Endothelial cell of umbilical vein (primary cell): ENCODE results near the gene CEACAM1. TPM values are rescaled to one million over a fixed set of nuclear protein-coding genes. Genes with fewer than 3 reads are reported as not detected.

Experiments used
- BruUV-seq: library from RNA; stranded (reverse); fragments of 400-500 nt; replicated peaks from 2 replicates; lab custom pipeline; 2021; lab: Mats Ljungman, UMichigan
- CTCF ChIA-PET: fragments of 300-600, 350-600 bp; sonication (Branson Sonifier 250); formaldehyde crosslinking; loops from one replicate; lab custom pipeline; 2021; ENCODE audit warnings: antibody characterized with exemption, inconsistent platforms; lab: Charles Lee
- POLR2A ChIA-PET: fragments of 300-600, 350-600 bp; sonication (Branson Sonifier 250); formaldehyde crosslinking; loops from one replicate; lab custom pipeline; 2021; ENCODE audit warnings: antibody characterized with exemption, inconsistent platforms; lab: Charles Lee
- DNase-seq: peaks from one replicate; pipeline ENCODE4 v3.0.0-alpha.2; 2011; ENCODE audit warnings: low read depth, low spot score
- FAIRE-seq: peaks from 2 replicates; lab custom pipeline; 2011; peaks lifted over from hg19 to GRCh38; lab: Jason Lieb, UNC
- H2AFZ ChIP-seq: 2 replicates; pipeline ENCODE4 v1.6.0; 2012; ENCODE audit warnings: low read depth, low read length, control low read depth, inconsistent platforms
- H3K27ac ChIP-seq: 2 replicates; pipeline ENCODE4 v1.5.1; 2011; ENCODE audit warnings: low read depth, mild to moderate bottlenecking, control low read depth, low read length, moderate library complexity; ENCODE audit not compliant: insufficient read depth
- H3K27me3 ChIP-seq, 2 experiments: 2 replicates each; pipeline versions ENCODE4 v1.6.0 to v1.6.1; 2011; ENCODE audit warnings: low read length in 2 of 2, mixed read lengths in 1 of 2; ENCODE audit not compliant: control insufficient read depth in 2 of 2, insufficient read depth in 2 of 2
- H3K36me3 ChIP-seq, 2 experiments: 2 replicates in 1 of 2; 3 replicates in 1 of 2; pipeline ENCODE4 v1.5.1; 2011; ENCODE audit warnings: low read length in 2 of 2, mild to moderate bottlenecking in 1 of 2, moderate library complexity in 1 of 2; ENCODE audit not compliant: control insufficient read depth in 2 of 2, insufficient read depth in 2 of 2; ENCODE audit errors: extremely low read depth in 1 of 2
- H3K4me1 ChIP-seq: 3 replicates; pipeline ENCODE4 v1.5.1; 2011; ENCODE audit warnings: mild to moderate bottlenecking, low read length; ENCODE audit not compliant: control insufficient read depth, insufficient read depth; ENCODE audit errors: extremely low read depth
- H3K4me2 ChIP-seq: 2 replicates; pipeline ENCODE4 v1.6.1; 2011; ENCODE audit warnings: low read length, control low read depth, mixed read lengths; ENCODE audit not compliant: insufficient read depth
- H3K4me3 ChIP-seq, 3 experiments: fragments of 200-600 bp in 1 of 3; sonication (generic), shearing (Covaris generic) in 1 of 3; replicated peaks in 1 of 3; 2 replicates each; pipeline ENCODE4 v1.5.1; 2011 to 2016; ENCODE audit warnings: control low read depth in 3 of 3, low read length in 3 of 3, mild to moderate bottlenecking in 2 of 3, inconsistent platforms in 1 of 3, low read depth in 1 of 3, moderate library complexity in 1 of 3; ENCODE audit not compliant: insufficient read depth in 1 of 3
- H3K79me2 ChIP-seq: 2 replicates; pipeline ENCODE4 v1.6.0; 2012; ENCODE audit warnings: low read length, inconsistent platforms; ENCODE audit not compliant: control insufficient read depth, insufficient read depth
- H3K9ac ChIP-seq: replicated peaks from 2 replicates; pipeline ENCODE3; 2011; ENCODE audit warnings: low read length, control low read depth; ENCODE audit not compliant: insufficient read depth; ENCODE audit errors: extremely low read depth
- H3K9me1 ChIP-seq: replicated peaks from 3 replicates; pipeline ENCODE4 v1.6.0; 2011; ENCODE audit warnings: mild to moderate bottlenecking, low read length; ENCODE audit not compliant: control insufficient read depth, insufficient read depth; ENCODE audit errors: extremely low read depth
- H3K9me3 ChIP-seq: replicated peaks from 2 replicates; pipeline ENCODE4 v1.5.1; 2012; ENCODE audit warnings: low read length, inconsistent platforms; ENCODE audit not compliant: control insufficient read depth, insufficient read depth
- H4K20me1 ChIP-seq: replicated peaks from 2 replicates; pipeline ENCODE3; 2011; ENCODE audit warnings: mild to moderate bottlenecking, low read length; ENCODE audit not compliant: control insufficient read depth, insufficient read depth; ENCODE audit errors: extremely low read depth
- CTCF ChIP-seq, 2 donors: IDR thresholded peaks; 1 replicate in 1 of 2; 2 replicates in 1 of 2; pipeline ENCODE4 v1.5.1; 2011; ENCODE audit warnings: low read length in 2 of 2, mild to moderate bottlenecking in 2 of 2, moderate library complexity in 2 of 2, control low read depth in 1 of 2, inconsistent platforms in 1 of 2, low read depth in 1 of 2; ENCODE audit not compliant: insufficient read depth in 1 of 2; ENCODE audit errors: extremely low read depth in 1 of 2
- EZH2 ChIP-seq: IDR thresholded peaks from 2 replicates; pipeline ENCODE4 v1.6.1; 2012; ENCODE audit warnings: borderline replicate concordance, low read depth, mild to moderate bottlenecking, moderate library complexity, low read length, inconsistent platforms; ENCODE audit not compliant: severe bottlenecking
- FOS ChIP-seq: IDR thresholded peaks from 2 replicates; pipeline ENCODE4 v1.6.1; 2011; ENCODE audit warnings: mild to moderate bottlenecking, low read length, moderate library complexity, borderline replicate concordance; ENCODE audit not compliant: insufficient read depth
- GATA2 ChIP-seq: IDR thresholded peaks from 2 replicates; pipeline ENCODE4 v1.7.0; 2011; ENCODE audit warnings: low read depth, mild to moderate bottlenecking, moderate library complexity, mixed read lengths, low read length; ENCODE audit not compliant: insufficient read length, insufficient read depth
- JUN ChIP-seq: IDR thresholded peaks from 2 replicates; pipeline ENCODE4 v1.6.1; 2011; ENCODE audit warnings: borderline replicate concordance, low read depth; ENCODE audit not compliant: insufficient read length, insufficient read depth
- MYC ChIP-seq: IDR thresholded peaks from one replicate; pipeline ENCODE4 v1.6.1; 2011; ENCODE audit warnings: mild to moderate bottlenecking, low read depth, low read length
- POLR2A ChIP-seq: IDR thresholded peaks from 2 replicates; pipeline ENCODE4 v1.6.1; 2012; ENCODE audit warnings: low read depth, mild to moderate bottlenecking, control low read depth, low read length
- POLR2AphosphoS5 ChIP-seq: IDR thresholded peaks from 2 replicates; pipeline ENCODE4 v1.6.1; 2012; ENCODE audit warnings: low read depth, mild to moderate bottlenecking, control low read depth, low read length, moderate library complexity; ENCODE audit not compliant: insufficient read depth
- dilution Hi-C: fragments of 300-500 bp; cut with MboI; formaldehyde crosslinking; loops from one replicate; pipeline ENCODE4 v1.15.0; 2019; ENCODE audit warnings: low sequenced_read_pairs; ENCODE audit not compliant: extremely low pct_ligation_motif_present
- intact Hi-C: fragments of 100-400 bp; cut with micrococcal nuclease; formaldehyde crosslinking; loops from one replicate; pipeline ENCODE4 v1.10.0; 2022
- polyA plus RNA-seq, 4 experiments: library from polyadenylated mRNA; depleted of rRNA in 3 of 4; stranded (reverse) in 3 of 4; unstranded in 1 of 4; fragments of >200 nt; gene quantifications; 2 replicates each; pipeline versions ENCODE4 v1.2.1 to v1.2.3, GENCODE V29; 2011 to 2012; ENCODE audit warnings: missing spikeins in 1 of 4
- small RNA-seq: library from RNA; depleted of rRNA; stranded (forward); fragments of <200 nt; gene quantifications from one replicate; pipeline ENCODE3, GENCODE V24; 2012; ENCODE audit warnings: low replicate concordance, low read depth; ENCODE audit not compliant: insufficient read depth, insufficient read length
- total RNA-seq: library from RNA; stranded (reverse); gene quantifications from 2 replicates; pipeline ENCODE4 v1.2.3, GENCODE V29; 2021
- TF ChIP-seq, protein P1 (sequence below): IDR thresholded peaks from 2 replicates; pipeline ENCODE4 v1.6.1; 2011; ENCODE audit not compliant: insufficient read depth, insufficient read length

The CEACAM1 gene
- total and polyA plus RNA-seq, 2 donors (not counting 3 experiments of a cell fraction or from before 2014, with no cell fraction given): 3.5 to 3.6 TPM

GRCh38 chr19:42459926-42460325, 68.4 kb downstream of the CEACAM1 start:
- FAIRE-seq: no peak

More at GRCh38 chr19:42459926-42460325, 68.4 kb downstream of the CEACAM1 start:
- Histone ChIP-seq H3K79me2 (no peaks in the 10 kb centered on the region), H3K4me2 (no peak overlapping the region), H3K4me3 (no peak overlapping the region), H3K9me3 (no peaks in the 10 kb centered on the region), H2AFZ (no peak overlapping the region), H3K4me1 (no peaks in the 10 kb centered on the region), H4K20me1 (no peaks in the 10 kb centered on the region), H3K36me3 (no peaks in the 10 kb centered on the region), H3K27me3 (peaks cover 5% of the 10 kb centered on the region in 2 experiments), H3K27ac (no peak overlapping the region), H3K9ac (no peak overlapping the region), H3K9me1 (no peaks in the 10 kb centered on the region)
- no peak for TF ChIP-seq FOS
- TF ChIP-seq, protein P1, sequence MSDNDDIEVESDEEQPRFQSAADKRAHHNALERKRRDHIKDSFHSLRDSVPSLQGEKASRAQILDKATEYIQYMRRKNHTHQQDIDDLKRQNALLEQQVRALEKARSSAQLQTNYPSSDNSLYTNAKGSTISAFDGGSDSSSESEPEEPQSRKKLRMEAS: no peak
- TF ChIP-seq POLR2AphosphoS5: no peak
- TF ChIP-seq POLR2A: no peak
- no peak for TF ChIP-seq JUN
- TF ChIP-seq MYC: no peak
- TF ChIP-seq CTCF (IDR thresholded peaks at IDR 0.05; ENCODE audit: extremely low read depth in 1 of 2, insufficient read depth in 1 of 2, low read depth in 1 of 2, low read length in 2 of 2): no peak
- no peak for TF ChIP-seq GATA2
- TF ChIP-seq EZH2: no peak
- no peak for DNase-seq
- intact Hi-C loops (no loop called here), dilution Hi-C loops (no loop called here)
- POLR2A ChIA-PET: no interaction called here
- no TSS peak for BruUV-seq
- CTCF ChIA-PET: interaction anchor here (1.0 to 1.2 kb wide), 2 partner anchors 20 to 21 kb away, joined by 3 read pairs; no protein-coding TSS in a partner anchor

Small RNAs within 50 kb of the gene (small RNA-seq; reads per million reads assigned to genes)
- not detected for gene RNU4-60P

Other genes with a start within 250 kb of the CEACAM1 start
- gene PRR19, start 226.3 kb downstream of the CEACAM1 start, total RNA-seq: 1.0 and 1.5 TPM in 2 replicates
- gene PRR19, start 226.3 kb downstream of the CEACAM1 start, polyA plus RNA-seq: 1.4 and 1.9 TPM in 2 replicates
- 41.4 and 47.6 TPM in 2 replicates for gene PAFAH1B3, start 225.9 kb downstream of the CEACAM1 start, total RNA-seq
- 95.0 and 115 TPM in 2 replicates for gene PAFAH1B3, start 225.9 kb downstream of the CEACAM1 start, polyA plus RNA-seq
- not detected in 2 replicates for gene TMEM145, start 215.2 kb downstream of the CEACAM1 start, total RNA-seq
- gene TMEM145, start 215.2 kb downstream of the CEACAM1 start, polyA plus RNA-seq: 0.24 TPM in 1 of 2 replicates, not detected in the other
- 34.3 and 39.6 TPM in 2 replicates for gene MEGF8, start 202.8 kb downstream of the CEACAM1 start, total RNA-seq
- gene MEGF8, start 202.8 kb downstream of the CEACAM1 start, polyA plus RNA-seq: 20.6 and 25.2 TPM in 2 replicates
- 0.73 TPM in 1 of 2 replicates, not detected in the other for gene CNFN, start 138.2 kb downstream of the CEACAM1 start, total RNA-seq
- 0.23 and 0.27 TPM in 2 replicates for gene CNFN, start 138.2 kb downstream of the CEACAM1 start, polyA plus RNA-seq
- 10.4 and 13.5 TPM in 2 replicates for gene LIPE, start 101.1 kb downstream of the CEACAM1 start, total RNA-seq
- gene LIPE, start 101.1 kb downstream of the CEACAM1 start, polyA plus RNA-seq: 3.8 and 6.0 TPM in 2 replicates
- gene CXCL17, start 85.5 kb downstream of the CEACAM1 start, total RNA-seq: not detected in 2 replicates
- not detected in 2 replicates for gene CXCL17, start 85.5 kb downstream of the CEACAM1 start, polyA plus RNA-seq
- gene CEACAM8, start 66.4 kb upstream of the CEACAM1 start, total RNA-seq: not detected in 2 replicates
- gene CEACAM8, start 66.4 kb upstream of the CEACAM1 start, polyA plus RNA-seq: not detected in 2 replicates
- not detected in 2 replicates for gene PSG3, start 212.0 kb upstream of the CEACAM1 start, total RNA-seq
- not detected in 2 replicates for gene PSG3, start 212.0 kb upstream of the CEACAM1 start, polyA plus RNA-seq
- gene PSG8, start 237.2 kb upstream of the CEACAM1 start, total RNA-seq: not detected in 2 replicates
- not detected in 2 replicates for gene PSG8, start 237.2 kb upstream of the CEACAM1 start, polyA plus RNA-seq